Erythroblast (primary cell): Measurements from ENCODE around the gene DMBT1.

ENCODE experiments used
- GATA1 ChIP-seq: IDR thresholded peaks from 2 replicates; pipeline ENCODE4 v1.6.1; 2011; ENCODE audit warnings: low read depth, mild to moderate bottlenecking, control low read depth, low read length, moderate library complexity
- POLR2A ChIP-seq: IDR thresholded peaks from 2 replicates; pipeline ENCODE4 v1.6.1; 2011; ENCODE audit warnings: mild to moderate bottlenecking, low read length

GRCh38 chr10:122673269-122673668, 112.7 kb downstream of the DMBT1 start:
- no peak for TF ChIP-seq POLR2A
- TF ChIP-seq GATA1, result no peak
